H1 (cell line): Measurements from ENCODE around the gene STAT2. TPM values are rescaled to one million over a fixed set of nuclear protein-coding genes. Genes with fewer than 3 reads are reported as not detected.

Experiments
- TAF7 ChIP-seq: optimal IDR thresholded peaks from 2 replicates; pipeline ENCODE3; 2011; ENCODE audit warnings: low read depth, mild to moderate bottlenecking, inconsistent platforms, low read length, moderate library complexity, borderline replicate concordance
- polyA plus RNA-seq, 7 experiments: library from polyadenylated mRNA; depleted of rRNA in 3 of 7; stranded (reverse) in 5 of 7; unstranded in 2 of 7; fragments of >200 nt in 5 of 7; fragments of 200-250 nt in 2 of 7; gene quantifications; 1 replicate in 5 of 7; 2 replicates in 1 of 7; 4 replicates in 1 of 7; pipeline versions ENCODE4 v1.2.1 to v1.2.3, GENCODE V29; 2011 to 2013; ENCODE audit warnings: missing spikeins in 2 of 7, mixed read lengths in 2 of 7
- total RNA-seq: library from RNA; stranded (reverse); fragmentation: NEBNext Ultra II Directional; extraction: Animal tissue kit (Norgen Biotek cat#: 25700); gene quantifications from 2 replicates; pipeline ENCODE4 v1.2.1, GENCODE V29; 2021

STAT2 gene
- total and polyA plus RNA-seq, 2 of the 8 experiments (the other 6 are each of a cell fraction or from before 2014, with no cell fraction given): 37.1 to 44.7 TPM

GRCh38 chr12:56299308-56299852, 60.5 kb downstream of the STAT2 start (continued):
- no peak for TF ChIP-seq TAF7
